ENCODE measurements around the gene C2orf81. TPM values are rescaled to one million over a fixed set of nuclear protein-coding genes. Genes with fewer than 3 reads are reported as not detected.
A peak's percentile ranks its signal among the peaks of the same experiment; 100 is the strongest.

Gene C2orf81
- total RNA-seq, 1 donor from 2014 or later = 1.8 TPM

GRCh38 chr2:74427551-74427950, 6.1 kb upstream of the C2orf81 start:
- no peak overlapping the region for H2AFZ ChIP-seq (replicated peaks)
- no peak overlapping the region for H3K4me2 ChIP-seq
- no peak overlapping the region for H3K27ac ChIP-seq
- H3K79me2 ChIP-seq (ENCODE audit: low read depth) = peaks cover 9% of the 10 kb centered on the region
- Mint-ChIP-seq H3K9me3 (no peaks in the 10 kb centered on the region), H3K4me3 (no peak overlapping the region), H3K36me3 (peaks cover 40% of the 10 kb centered on the region), H3K27ac (no peak overlapping the region), H3K4me1 (peaks cover 21% of the 10 kb centered on the region), H3K27me3 (ENCODE audit: insufficient read depth, low read depth) (peaks cover 6% of the 10 kb centered on the region)
- H3K9me3 ChIP-seq (ENCODE audit: low read depth) = no peaks in the 10 kb centered on the region
- TF ChIP-seq, protein P1, sequence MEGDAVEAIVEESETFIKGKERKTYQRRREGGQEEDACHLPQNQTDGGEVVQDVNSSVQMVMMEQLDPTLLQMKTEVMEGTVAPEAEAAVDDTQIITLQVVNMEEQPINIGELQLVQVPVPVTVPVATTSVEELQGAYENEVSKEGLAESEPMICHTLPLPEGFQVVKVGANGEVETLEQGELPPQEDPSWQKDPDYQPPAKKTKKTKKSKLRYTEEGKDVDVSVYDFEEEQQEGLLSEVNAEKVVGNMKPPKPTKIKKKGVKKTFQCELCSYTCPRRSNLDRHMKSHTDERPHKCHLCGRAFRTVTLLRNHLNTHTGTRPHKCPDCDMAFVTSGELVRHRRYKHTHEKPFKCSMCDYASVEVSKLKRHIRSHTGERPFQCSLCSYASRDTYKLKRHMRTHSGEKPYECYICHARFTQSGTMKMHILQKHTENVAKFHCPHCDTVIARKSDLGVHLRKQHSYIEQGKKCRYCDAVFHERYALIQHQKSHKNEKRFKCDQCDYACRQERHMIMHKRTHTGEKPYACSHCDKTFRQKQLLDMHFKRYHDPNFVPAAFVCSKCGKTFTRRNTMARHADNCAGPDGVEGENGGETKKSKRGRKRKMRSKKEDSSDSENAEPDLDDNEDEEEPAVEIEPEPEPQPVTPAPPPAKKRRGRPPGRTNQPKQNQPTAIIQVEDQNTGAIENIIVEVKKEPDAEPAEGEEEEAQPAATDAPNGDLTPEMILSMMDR (IDR thresholded peaks at IDR 0.05) = no peak
- TF ChIP-seq EZH2phosphoT487 (IDR thresholded peaks at IDR 0.05) (no peak), EZH2 (IDR thresholded peaks at IDR 0.05) (no peak)
- H3K36me3 ChIP-seq = no peaks in the 10 kb centered on the region
- DNase-seq (ENCODE audit: low spot score) = no peak
- H3F3A ChIP-seq (ENCODE audit: low read depth) = peaks cover 21% of the 10 kb centered on the region
- H3K4me3 ChIP-seq = no peak overlapping the region
- no peak overlapping the region for H3K9ac ChIP-seq
- H3K27me3 ChIP-seq = no peaks in the 10 kb centered on the region
- peaks cover 30% of the 10 kb centered on the region for H4K20me1 ChIP-seq (ENCODE audit: low read depth)
- no peaks in the 10 kb centered on the region for H3K4me1 ChIP-seq

- no peak overlapping the region for H3K27ac ChIP-seq
- Mint-ChIP-seq H3K36me3 (peaks cover 39% of the 10 kb centered on the region), H3K9me3 (no peaks in the 10 kb centered on the region), H3K27me3 (ENCODE audit: insufficient read depth, low read depth) (peaks cover 12% of the 10 kb centered on the region), H3K27ac (peak overlapping the region; percentile 60), H3K4me1 (peaks cover 24% of the 10 kb centered on the region), H3K4me3 (no peak overlapping the region)
- no peaks in the 10 kb centered on the region for H3K27me3 ChIP-seq
- no peaks in the 10 kb centered on the region for H3K36me3 ChIP-seq
- no peak overlapping the region for H3K4me3 ChIP-seq
- H3K9me3 ChIP-seq (ENCODE audit: low read depth) = no peaks in the 10 kb centered on the region
- no peak overlapping the region for H3K9ac ChIP-seq
- no peaks in the 10 kb centered on the region for H3K4me1 ChIP-seq
- H2AFZ ChIP-seq (replicated peaks) = no peak overlapping the region
- peaks cover 16% of the 10 kb centered on the region for H3K79me2 ChIP-seq (ENCODE audit: low read depth)
- no peak for DNase-seq (ENCODE audit: low spot score)
- peaks cover 27% of the 10 kb centered on the region for H3F3A ChIP-seq (ENCODE audit: low read depth)
- H3K4me2 ChIP-seq = no peak overlapping the region
- H4K20me1 ChIP-seq (ENCODE audit: low read depth) = peaks cover 24% of the 10 kb centered on the region
- TF ChIP-seq EZH2phosphoT487 (IDR thresholded peaks at IDR 0.05) (no peak), EZH2 (IDR thresholded peaks at IDR 0.05) (no peak)
- TF ChIP-seq, protein P1 (IDR thresholded peaks at IDR 0.05) = no peak
These were observed 4.9 kb upstream of the C2orf81 start for GRCh38 chr2:74426181-74426758.

DNA sequence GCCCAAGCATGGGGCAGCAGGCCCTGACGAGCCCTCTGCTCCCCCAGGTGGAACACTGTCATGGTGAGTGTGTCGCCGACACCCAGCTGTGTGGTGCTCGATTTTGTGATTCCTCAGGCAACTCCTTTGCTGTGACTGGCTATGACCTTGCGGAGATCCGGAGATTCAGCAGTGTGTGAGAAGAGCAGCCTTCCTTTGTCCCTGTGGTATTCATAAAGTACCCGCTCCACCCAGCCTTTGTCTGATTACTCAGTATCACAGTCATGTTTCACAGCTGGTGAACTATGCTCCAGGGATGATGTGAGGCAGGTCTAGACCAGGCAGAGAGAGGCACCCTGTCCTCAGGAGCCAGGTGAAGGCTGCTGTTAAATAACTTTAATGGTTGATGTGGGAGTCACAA, 4.1 kb upstream of the C2orf81 start:
- Mint-ChIP-seq H3K27ac (peak overlapping the region; percentile 60), H3K4me3 (peak overlapping the region; percentile 53), H3K9me3 (no peaks in the 10 kb centered on the region), H3K36me3 (peaks cover 39% of the 10 kb centered on the region), H3K27me3 (ENCODE audit: insufficient read depth, low read depth) (peaks cover 12% of the 10 kb centered on the region), H3K4me1 (peaks cover 27% of the 10 kb centered on the region)
- no peak overlapping the region for H3K4me3 ChIP-seq
- no peak overlapping the region for H3K9ac ChIP-seq
- TF ChIP-seq EZH2phosphoT487 (IDR thresholded peaks at IDR 0.05) = no peak
- TF ChIP-seq, protein P1 (IDR thresholded peaks at IDR 0.05) = no peak
- TF ChIP-seq EZH2 (IDR thresholded peaks at IDR 0.05) = no peak
- no peaks in the 10 kb centered on the region for H3K4me1 ChIP-seq
- H4K20me1 ChIP-seq (ENCODE audit: low read depth) = peaks cover 24% of the 10 kb centered on the region
- H3F3A ChIP-seq (ENCODE audit: low read depth) = peaks cover 33% of the 10 kb centered on the region
- no peak for DNase-seq (ENCODE audit: low spot score)
- H2AFZ ChIP-seq (replicated peaks) = no peak overlapping the region
- no peaks in the 10 kb centered on the region for H3K36me3 ChIP-seq
- peaks cover under 1% of the 10 kb centered on the region for H3K27me3 ChIP-seq
- H3K79me2 ChIP-seq (ENCODE audit: low read depth) = peaks cover 16% of the 10 kb centered on the region
- H3K9me3 ChIP-seq (ENCODE audit: low read depth) = no peaks in the 10 kb centered on the region
- no peak overlapping the region for H3K27ac ChIP-seq
- H3K4me2 ChIP-seq = no peak overlapping the region
